GM19023 (cell line): Measurements from ENCODE around the gene IFNG.

ENCODE experiments used
- ATAC-seq: cut with Tn5 transposase; IDR thresholded peaks from one replicate; pipeline ENCODE4 v1.9.1; 2021; ENCODE audit warnings: mild to moderate bottlenecking, moderate library complexity; ENCODE audit not compliant: unreplicated experiment

Gene IFNG

DNA sequence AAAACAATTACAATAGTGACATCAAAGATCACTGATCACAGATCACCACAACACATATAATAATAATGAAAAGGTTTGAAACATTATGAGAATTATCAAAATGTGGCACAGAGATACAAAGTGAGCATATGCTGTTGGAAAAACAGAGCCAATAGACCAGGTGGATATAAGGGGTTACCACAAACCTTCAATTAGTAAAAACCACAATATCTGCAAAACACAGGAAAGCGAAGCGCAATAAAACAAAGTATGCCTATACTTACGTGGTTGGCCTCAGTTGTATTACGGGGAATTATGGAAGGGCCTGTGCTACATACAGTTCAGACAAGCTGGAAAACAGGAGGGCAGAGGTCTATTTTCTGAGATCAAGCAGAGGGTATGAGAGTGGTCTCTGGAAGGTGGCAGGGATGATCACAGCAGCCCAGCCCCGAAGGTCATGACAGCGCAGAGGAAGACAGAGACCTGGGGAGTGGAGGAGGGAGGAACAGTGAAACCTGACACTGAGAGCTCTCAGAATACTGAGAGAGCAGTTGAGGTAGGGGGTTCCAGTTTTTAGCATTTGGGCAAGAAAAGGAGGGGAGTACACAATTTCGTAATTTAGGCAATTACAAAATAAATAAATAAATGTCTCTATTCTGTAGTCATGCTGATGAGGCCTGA is 41.3 kb downstream of the IFNG start:
- ATAC-seq, result no peak

GRCh38 chr12:68117661-68118060 is 41.9 kb downstream of the IFNG start:
- ATAC-seq, result no peak

GRCh38 chr12:68115281-68115680 is 44.3 kb downstream of the IFNG start:
- no peak for ATAC-seq

GRCh38 chr12:68114606-68115005 is 44.9 kb downstream of the IFNG start:
- no peak for ATAC-seq

DNA sequence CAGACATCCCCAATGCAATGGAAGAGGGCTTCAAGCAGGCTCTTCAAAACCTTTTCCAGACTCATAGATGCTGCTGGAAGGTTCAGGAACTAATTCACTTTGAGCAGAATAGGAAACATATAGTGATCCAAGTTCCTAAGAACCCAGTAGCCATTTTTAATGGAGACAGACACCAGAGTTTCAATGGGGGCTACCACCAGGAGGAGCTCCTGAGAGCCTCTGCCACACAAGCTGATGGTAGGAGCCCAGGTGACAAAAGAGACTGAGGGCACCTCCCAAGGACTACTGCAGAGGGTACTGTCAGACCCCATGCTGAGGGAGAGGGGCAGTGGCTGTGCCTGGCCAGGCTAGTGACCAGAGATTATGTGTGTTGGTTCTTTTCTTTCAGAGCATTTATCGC is 45.9 kb downstream of the IFNG start:
- no peak for ATAC-seq

GRCh38 chr12:68111995-68112394 is 47.5 kb downstream of the IFNG start:
- ATAC-seq, result no peak

- no peak for ATAC-seq
Observed at GRCh38 chr12:68109444-68110217, 49.9 kb downstream of the IFNG start.

DNA sequence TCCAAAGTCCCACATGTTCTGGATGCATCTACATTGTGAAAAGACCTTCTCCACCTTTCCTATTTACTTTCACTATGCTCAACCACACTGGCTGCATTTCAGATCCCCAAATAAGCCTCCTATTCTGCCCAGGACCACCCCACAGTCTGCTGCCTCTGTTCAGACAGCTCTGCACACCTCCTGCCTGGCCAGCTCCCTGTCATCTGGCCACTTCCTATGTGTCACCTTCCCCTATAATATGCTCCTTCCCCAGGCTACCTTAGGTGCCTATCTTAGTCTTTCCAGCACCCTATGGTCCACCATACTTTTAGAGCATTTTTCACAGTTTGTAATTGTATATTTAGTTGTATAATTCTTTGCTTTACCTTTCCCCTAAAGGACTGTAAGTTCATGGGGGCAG is 50.5 kb downstream of the IFNG start:
- ATAC-seq, result no peak

- no peak for ATAC-seq
Observed at GRCh38 chr12:68106660-68107059, 52.9 kb downstream of the IFNG start.

DNA sequence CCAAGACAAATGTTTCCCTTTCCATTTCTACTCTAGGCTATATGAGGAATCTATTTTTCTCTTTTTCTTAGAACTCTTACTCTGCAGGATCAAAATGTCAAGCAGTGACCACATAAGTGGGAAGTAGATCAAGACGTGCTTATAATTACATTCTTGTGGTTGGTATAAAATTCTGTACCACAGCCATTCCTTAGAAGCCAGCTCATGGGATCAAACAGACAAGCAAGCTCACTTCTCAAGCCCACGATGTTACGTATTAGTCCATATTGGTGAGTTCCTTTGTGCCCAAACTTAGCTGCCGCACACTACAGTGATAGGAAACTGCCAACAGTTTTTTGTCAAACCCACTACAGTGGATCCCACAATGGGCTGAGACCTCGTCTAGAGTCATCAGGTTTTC is 53.4 kb downstream of the IFNG start:
- no peak for ATAC-seq
